Measurements from ENCODE around the gene SMIM44.
"Not testable (repeated sequence)": the region's sequence is repeated elsewhere in the genome, so short reads cannot be mapped to it uniquely, and the experiment has no call there.

GRCh38 chr19:3446657-3447056, 36.6 kb downstream of the SMIM44 start:
- not testable (repeated sequence) for TF ChIP-seq CTCF (IDR thresholded peaks at IDR 0.05); POLR2A (IDR thresholded peaks at IDR 0.05); POLR2AphosphoS5 (IDR thresholded peaks at IDR 0.05; ENCODE audit: insufficient read depth in 1 of 2, low read depth in 1 of 2)
